ENCODE measurements around the gene HSBP1. TPM values are rescaled to one million over a fixed set of nuclear protein-coding genes. Genes with fewer than 3 reads are reported as not detected.

HSBP1 gene
- 176 TPM for total RNA-seq
- long read RNA-seq, full-length matches to known transcripts = 180 of 185 reads
- long read RNA-seq, partial matches to known transcripts = 2 of 185 reads
- long read RNA-seq, other reads (novel, unspliced or antisense) = 3 of 185 reads

DNA sequence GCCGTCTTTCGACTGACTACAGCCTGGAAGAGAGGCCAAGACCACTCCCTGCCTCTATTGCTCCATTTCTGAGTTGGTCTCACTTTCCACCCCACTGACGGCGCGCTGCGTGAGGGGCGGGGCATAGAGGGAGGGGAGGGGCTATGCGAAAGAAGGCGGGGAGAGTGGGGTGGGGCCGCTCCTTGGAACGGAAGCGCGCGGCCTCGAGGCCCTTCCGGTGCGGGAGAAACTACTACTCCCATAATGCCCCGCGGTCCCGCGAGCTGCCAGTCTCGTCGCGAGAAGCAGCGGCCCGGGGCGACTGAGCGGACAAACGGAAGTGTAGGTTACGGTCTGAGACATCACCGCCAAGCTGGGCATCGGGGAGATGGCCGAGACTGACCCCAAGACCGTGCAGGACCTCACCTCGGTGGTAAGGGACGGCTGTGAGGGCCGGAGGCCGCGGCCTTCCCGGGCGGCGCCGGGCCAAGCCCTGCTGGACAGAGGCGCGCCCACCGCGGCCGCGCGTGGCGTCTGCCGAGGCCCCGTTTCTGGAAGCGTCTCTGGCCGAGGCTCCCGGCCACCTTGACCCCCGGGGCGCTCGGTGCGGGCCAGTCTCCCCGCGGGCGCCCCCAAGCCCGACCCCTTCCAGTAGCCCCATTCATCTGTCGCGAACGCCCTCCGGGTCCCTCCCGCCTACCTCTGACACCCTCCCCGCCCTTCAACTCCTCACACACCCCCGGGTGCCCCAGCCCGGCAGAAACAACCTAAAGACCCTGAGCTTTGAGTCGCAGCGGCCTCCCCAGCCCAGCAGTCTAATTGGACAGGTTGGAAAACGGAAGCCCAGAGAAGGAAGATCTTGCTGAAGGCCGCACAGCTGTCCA is at the start of gene HSBP1:
TSS of gene HSBP1 (plus strand) at position 269 of the 863 bp plus-strand sequence. CDS start at position 368, 99 bp downstream.
- peak; percentile 98 for ATAC-seq

DNA sequence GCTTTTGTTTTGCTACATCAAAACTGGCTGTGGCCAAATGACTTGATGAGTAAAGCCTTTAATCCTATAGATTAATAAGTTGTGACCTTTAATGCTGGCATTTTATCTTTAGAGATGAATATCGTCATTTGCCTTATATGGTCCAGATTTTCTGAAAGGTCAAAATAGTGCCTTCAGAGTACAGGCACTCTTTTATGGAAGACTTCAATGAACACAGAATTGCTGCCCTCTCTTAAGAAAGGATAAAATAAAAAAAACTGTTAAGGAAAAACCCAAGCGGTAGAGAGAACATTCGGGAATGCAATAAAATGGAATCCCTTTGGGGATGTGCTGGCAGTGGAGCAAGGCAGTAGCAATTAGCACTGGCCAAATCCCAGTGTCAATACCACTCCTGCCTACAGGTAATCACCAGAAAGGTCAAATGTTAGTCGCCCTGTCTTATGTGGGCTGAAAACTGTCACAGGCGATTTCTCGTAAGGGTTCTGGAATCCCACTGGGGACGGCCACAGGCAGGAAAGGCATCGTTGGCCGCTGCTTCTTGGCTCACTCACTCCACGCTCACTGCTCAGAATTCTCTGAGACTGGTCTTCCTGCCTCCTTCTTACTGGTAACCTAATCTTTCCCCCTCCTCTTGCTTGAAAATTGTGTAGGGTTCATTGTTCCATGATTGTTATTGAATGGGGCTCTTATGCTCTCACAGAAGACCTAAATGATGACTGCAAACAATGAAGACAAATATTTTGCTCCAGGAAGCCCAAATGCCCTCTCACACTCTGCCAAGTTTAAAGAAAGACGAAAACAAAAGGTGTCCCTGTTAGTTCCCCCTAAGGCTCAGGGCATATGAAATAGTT is 45.4 kb upstream of the HSBP1 start:
- intact Hi-C loops (cut with micrococcal nuclease) = no loop called here

More for the DNA sequence above, at the start of gene HSBP1:
- intact Hi-C loops (cut with micrococcal nuclease) = no loop called here
- DNase-seq = peak; percentile 97

DNA sequence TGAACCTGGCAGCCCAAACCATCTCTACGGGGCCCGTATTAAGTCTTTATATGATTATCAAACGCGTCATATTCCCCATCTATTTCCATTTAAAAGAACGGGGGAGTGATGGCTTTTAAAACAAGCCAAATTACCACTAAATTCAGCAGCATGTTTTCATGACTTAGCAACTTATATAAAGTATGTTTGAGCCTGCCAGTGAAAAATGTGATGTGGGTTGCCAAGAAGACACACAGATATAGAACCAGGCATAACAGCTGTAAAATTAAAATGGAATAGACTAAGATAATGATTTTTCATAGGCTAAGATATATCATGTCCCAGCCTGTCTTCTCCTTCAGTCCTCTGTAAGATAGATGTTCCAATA is 44.8 kb upstream of the HSBP1 start:
- intact Hi-C loops (cut with micrococcal nuclease) = no loop called here
- DNase-seq (no peak), ATAC-seq (no peak)

More for the DNA sequence above, 45.4 kb upstream of the HSBP1 start:
- DNase-seq = no peak
- no peak for ATAC-seq

DNA sequence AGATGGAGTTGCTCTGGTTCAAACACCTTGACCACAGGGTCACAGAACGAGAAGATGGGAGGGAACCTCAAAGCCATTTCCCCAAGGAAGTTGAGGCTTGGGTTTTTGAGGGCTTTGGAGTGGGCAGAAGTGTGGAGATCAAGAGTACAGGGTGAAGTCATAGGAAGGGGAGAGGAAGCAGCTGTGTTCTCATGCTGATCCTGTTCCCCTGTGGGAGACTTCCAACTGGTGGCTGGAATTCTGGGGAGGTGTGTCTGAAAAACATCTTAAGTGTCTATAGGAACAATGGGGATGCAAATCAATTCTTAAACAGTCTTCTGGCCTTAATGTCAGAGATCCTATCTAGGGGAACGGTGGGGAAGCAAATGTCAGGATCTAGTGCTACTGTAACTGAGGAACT is 38.8 kb upstream of the HSBP1 start:
- intact Hi-C loops (cut with micrococcal nuclease) = no loop called here
- ATAC-seq = peak; percentile 47
- no peak for DNase-seq

DNA sequence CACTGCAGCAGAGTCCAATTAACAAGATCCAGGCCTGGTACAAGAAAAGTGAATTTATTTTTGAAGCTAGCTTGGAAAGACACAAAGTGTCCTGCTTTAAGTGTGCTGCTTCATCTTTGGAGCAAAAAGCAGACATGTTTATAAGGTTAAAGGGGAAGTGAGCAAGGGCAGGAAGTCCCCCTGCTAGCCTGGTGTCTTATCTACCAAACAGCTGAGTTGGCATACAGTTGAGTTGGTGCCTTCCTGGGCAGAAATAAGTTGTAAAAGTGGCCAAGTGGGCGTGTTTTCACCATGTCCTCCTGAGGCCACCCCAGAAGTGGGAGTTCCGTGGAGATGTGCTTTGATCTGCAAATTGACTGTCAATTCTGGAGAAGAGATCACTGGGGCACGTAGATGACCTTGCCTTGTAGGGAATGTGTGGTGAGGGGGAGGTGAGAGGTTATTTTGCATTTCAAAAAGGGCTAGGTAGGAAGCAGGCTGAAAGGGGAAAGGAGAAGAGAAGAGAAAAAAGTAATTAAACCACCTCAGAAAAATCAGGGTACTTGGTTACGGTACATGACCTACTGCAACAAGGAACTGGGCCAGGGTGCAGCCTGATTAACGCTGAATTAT is 38.3 kb upstream of the HSBP1 start:
- ATAC-seq (peak; percentile 39), DNase-seq (no peak)
- intact Hi-C loops (cut with micrococcal nuclease) = no loop called here

DNA sequence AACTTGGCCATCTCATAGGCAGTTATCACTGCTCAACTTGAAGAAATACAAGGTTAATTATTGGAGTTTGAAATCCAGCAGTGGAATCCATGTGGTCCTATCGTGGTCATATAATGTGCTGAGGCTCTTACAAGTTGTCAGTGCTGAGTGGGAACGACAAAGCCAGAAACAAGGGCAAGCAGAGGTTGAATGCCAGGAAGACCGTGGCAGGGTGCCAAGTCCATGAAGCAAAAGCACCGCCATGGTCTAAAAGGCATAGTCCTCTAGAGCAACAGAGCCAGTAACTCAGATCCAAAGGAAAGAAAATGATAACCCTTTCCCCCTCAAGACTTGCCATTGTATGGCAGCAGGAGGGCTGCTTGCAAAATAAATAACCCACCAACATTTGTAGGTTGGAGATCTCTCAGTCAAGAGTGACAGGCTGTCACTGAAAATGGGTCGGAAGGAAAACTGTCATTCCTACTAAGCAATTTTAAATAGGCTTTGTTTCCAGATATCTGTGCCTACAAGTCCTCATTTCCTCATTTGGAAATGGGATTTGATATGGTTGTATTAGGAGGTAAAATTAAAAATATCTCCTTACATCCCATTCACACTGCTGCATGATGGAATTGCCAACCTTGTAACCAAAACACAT is 36.4 kb upstream of the HSBP1 start:
- peak; percentile 91 for ATAC-seq
- DNase-seq = peak; percentile 84
- intact Hi-C loops (cut with micrococcal nuclease) = no loop called here

DNA sequence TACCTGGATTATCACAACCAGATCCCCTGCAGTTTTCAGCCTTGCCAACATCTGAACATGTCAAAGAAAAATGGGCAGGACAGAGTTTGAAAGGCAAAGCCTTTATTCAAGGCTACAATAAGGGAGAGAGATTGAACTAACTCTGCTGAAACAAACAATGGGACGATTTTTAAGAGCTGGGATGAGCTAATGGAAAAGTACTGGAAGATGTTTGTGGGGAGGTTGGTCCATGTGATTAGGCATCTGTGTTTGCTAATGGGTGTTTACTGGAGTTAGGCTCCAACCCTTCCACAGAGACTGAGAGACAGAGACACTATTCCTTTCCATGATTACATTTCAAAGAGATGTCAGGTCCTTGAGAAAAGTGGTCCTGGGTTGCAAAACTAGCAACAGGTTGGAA is 35.0 kb upstream of the HSBP1 start:
- no peak for DNase-seq
- intact Hi-C loops (cut with micrococcal nuclease) = no loop called here
- no peak for ATAC-seq

DNA sequence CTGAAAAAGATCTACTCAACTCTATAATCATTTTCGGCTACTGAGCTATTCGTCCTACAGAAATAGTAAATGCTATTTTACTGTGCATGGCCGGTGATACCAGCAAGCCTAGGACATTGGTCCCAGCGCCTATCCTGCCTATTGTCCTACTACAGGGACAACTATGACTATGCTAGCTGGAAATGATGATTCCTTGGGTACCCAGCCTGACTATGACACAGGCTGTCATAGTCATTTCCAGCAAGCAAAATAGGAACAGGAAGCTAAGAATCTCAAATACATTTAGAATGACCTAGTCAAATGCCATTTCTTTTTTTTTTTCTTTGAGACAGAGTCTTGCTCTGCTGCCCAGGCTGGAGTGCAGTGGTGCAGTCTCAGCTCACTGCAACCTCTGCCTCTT is 33.7 kb upstream of the HSBP1 start:
- DNase-seq = no peak
- intact Hi-C loops (cut with micrococcal nuclease) = no loop called here
- no peak for ATAC-seq

DNA sequence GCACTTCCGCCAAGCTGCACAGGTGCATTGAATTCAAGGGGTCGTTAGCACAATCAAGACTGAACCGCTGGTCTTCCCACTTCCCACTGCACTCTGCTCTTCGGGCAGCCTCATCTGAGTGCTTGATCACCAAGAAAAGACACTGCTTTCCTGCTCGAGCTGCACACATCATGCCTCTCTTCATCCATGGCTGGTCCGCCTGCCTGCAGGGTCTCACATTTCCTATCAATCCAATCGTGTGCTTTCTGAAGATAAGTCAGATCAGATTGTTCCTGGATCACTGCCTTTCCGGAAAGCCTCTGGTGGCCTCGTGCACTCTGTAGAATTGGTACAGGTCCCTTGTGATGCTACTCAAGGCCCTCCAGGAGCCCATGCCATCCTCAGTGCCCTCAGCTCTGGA is 30.8 kb upstream of the HSBP1 start:
- no peak for ATAC-seq
- intact Hi-C loops (cut with micrococcal nuclease) = no loop called here

DNA sequence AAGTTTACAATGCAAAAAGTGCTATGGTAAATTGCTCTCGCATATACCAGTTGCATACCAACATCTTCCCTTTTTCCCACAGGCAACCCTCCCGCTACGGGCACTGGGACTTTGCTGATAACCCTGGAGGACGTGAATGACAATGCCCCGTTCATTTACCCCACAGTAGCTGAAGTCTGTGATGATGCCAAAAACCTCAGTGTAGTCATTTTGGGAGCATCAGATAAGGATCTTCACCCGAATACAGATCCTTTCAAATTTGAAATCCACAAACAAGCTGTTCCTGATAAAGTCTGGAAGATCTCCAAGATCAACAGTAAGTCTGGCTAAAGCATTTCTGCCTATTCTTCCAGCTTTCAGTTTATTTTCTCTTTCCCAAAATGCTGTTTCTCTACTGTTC is 27.9 kb upstream of the HSBP1 start:
- DNase-seq (no peak), ATAC-seq (peak; percentile 63)
- intact Hi-C loops (cut with micrococcal nuclease) = no loop called here

More for the DNA sequence above, 30.8 kb upstream of the HSBP1 start:
- no peak for DNase-seq

DNA sequence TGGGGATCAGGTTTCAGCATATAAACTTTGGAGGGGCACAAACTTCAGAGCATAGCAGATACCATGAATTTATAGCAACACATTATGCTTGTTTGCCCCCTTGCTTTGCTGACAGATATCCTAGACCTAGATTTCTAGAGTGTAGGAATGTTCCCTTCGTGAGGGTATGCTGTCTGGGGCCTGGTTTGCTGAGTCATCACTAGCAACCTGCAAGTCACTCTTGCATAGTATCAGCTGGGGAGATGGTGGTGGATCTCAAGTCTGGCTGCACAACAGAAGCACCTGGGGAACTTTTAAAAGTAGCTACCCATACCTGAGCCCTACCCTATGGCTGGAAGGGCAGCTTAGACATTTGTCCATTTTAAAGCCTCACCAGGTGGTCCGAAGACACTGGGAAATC is 22.3 kb upstream of the HSBP1 start:
- intact Hi-C loops (cut with micrococcal nuclease) = no loop called here
- ATAC-seq (no peak), DNase-seq (no peak)

DNA sequence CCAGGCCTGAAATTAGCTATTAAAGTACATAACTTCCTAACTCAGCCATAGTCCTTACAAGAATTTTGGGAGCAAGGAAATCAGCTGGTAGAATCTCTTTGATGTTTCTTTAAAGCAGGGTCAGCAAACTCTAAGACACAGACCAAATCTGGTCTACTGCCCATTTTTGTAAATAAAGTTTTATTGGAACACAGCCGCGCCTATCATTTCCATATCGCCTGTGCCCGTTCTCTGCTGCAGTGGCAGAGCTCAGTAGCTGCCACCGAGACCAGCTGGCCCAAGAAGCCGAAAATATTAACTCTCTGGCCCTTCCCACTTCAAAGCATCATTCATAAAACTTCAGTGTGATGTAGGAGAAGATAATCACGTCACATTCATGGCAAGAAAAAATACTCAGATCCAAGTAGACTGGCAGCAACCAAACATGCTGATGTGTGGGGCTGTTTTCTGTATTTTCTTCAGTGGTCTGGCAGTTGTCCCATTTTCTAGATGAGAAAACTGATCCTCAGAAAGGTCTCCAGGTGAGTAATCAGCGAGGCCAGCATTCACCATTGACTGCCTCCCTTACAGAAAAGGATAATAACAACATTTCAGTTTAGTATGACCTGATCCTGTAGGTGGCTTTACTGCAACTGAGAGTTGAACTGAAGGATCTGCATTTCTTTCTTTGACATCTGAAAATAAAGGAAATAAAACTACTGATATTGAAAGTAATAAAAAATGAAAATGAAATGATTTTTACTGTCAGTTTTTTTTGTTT is 18.0 kb upstream of the HSBP1 start:
- no peak for ATAC-seq
- no peak for DNase-seq
- intact Hi-C loops (cut with micrococcal nuclease) = no loop called here

DNA sequence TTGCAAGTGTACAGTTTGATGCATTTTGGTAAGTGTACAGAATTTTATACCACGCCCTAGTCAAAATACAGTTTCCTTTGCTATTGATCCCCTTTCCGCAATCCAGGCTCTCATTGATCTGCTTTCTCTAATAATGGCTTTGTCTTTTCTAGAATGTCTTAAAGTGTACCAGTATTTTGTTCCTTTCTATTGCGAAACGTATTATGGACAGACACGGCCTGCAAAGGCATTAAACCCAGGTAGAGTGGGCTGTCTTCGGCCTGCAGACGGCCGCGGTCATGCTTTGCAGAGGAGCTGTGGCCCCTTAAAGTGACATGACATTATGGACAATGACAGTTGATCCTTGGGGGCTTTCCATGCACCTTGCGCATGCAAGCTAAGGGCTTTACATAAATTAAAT is 15.9 kb upstream of the HSBP1 start:
- intact Hi-C loops (cut with micrococcal nuclease) = no loop called here
- DNase-seq = no peak
- no peak for ATAC-seq

DNA sequence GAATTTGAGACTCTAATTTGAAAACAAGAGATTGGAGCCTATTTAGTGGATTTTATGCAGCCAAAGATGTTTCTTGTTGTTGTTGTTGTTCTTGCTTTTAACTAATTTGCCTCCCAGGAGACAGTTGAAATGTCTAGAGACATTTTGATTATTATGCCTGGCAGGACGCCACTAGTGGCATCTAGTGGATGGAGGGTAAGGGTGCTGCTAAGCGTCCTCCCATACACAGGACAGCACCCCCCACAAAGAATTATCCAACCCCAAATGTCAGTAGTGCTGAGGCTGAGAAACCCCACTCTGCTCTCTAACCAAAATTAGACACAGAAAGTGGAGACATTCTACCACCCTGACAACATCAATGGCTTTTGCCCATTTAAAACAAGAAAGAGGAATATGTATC is 15.4 kb upstream of the HSBP1 start:
- DNase-seq (no peak), ATAC-seq (no peak)
- intact Hi-C loops (cut with micrococcal nuclease) = no loop called here

DNA sequence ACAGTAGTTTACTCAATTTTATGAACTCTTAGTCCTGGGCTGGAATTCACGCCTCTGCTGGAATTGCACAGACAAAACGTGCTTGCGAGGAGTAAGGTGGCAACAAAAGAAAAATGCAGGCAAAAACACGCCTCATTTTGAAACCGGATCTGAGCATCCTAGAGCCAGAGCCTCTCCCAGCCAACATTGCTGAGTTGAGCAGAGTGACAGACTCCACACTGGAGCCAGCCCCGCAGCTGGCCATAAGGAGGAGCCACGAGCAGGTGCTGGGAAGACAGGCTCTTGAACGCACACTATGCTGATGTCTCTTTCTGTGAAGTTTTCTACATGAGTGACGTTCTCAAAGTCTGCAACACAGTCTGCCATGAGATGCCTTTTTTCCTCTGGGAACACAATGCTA is 14.6 kb upstream of the HSBP1 start:
- intact Hi-C loops (cut with micrococcal nuclease) = no loop called here
- no peak for ATAC-seq

DNA sequence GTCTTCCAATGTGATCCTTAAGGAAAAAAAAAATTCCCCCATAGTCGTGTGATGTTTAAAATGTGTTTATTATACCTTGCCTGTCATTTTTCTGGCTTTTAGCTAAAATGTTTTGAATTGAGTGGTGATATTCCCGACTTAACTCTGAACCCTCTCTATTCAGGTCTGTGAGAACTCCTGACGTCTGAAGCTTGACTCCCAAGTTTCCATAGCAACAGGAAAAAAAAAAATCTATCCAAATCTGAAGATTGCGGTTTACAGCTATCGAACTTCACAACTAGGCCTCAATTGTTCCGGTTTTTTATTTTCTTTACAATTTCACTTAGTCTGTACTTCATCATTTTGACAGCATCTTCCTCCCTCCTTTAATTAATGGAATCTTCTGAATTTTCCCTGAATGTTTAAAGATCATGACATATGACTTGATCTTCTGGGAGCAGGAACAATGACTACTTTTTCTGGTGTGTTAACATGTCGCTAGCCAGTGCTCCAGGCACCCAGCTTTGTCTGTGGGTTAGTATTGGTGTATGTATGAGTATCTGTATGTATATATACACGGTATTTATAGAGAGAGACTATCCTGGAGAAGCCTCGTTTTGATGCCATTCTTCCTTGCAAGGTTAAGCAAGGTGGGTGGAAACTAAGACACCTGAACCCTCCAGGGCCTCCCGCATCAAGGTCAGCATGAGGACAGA is 12.8 kb upstream of the HSBP1 start:
- intact Hi-C loops (cut with micrococcal nuclease) = no loop called here
- DNase-seq = no peak

More for the DNA sequence above, 14.6 kb upstream of the HSBP1 start:
- DNase-seq = no peak

DNA sequence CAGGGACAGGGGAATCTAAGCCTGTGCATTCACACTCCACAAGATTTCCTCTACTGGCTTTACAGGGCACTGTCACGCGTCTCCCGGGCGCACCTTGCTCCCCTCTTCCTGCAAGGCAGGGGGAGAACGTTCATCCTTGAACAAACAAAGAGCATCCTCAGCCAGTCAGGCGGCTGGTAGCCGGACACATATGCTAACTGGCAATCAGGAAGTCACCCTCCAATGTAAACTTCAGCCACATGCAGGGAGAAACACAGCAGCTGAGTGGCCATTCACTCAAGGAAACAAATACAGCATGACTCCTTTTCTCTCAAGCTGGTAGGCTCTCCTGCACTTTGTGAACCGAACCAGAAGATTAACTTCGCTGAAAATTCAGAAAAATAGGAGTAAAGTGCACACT is 10.8 kb upstream of the HSBP1 start:
- intact Hi-C loops (cut with micrococcal nuclease) = no loop called here
- DNase-seq (no peak), ATAC-seq (no peak)

More for the DNA sequence above, 12.8 kb upstream of the HSBP1 start:
- ATAC-seq = no peak

DNA sequence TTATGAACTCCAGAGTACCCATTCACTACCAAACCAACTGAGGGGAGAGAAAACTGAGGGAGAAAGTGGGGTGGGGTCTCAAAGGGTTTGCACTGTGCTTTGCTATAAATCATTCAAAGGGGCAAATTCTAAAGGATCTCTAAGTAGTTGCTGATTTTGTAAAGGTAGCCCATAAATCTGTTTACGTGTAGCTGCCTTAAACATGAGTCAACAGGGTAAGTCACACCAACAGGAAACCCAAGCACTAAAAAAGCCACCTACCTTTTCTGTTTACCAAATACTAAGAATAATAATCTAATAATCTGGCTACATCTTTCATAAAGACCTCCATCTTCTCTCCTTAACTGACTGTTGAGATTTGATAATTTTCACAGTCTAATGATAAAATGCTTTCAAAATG is 8.4 kb upstream of the HSBP1 start:
- ATAC-seq (no peak), DNase-seq (no peak)
- intact Hi-C loops (cut with micrococcal nuclease) = no loop called here
